Sigmoid colon (tissue), 7 donors: ENCODE measurements around the gene KCNH1. TPM values are rescaled to one million over a fixed set of nuclear protein-coding genes. Genes with fewer than 3 reads are reported as not detected.

ENCODE experiments used
- DNase-seq: peaks from one replicate; pipeline ENCODE4 v3.0.0-alpha.2; 2019
- H3K27ac ChIP-seq, 4 donors: fragments of 200-600 bp; sonication (generic); one replicate each; pipeline ENCODE4 v1.5.1; 2016 to 2019; ENCODE audit warnings: mild to moderate bottlenecking in 1 of 4
- H3K27me3 ChIP-seq, 3 donors: fragments of 200-600 bp; sonication (generic); one replicate each; pipeline ENCODE4 v1.5.1; 2019; ENCODE audit warnings: mild to moderate bottlenecking in 1 of 3
- H3K36me3 ChIP-seq, 4 donors: fragments of 200-600 bp; sonication (generic); one replicate each; pipeline ENCODE4 v1.5.1; 2016 to 2019
- H3K4me1 ChIP-seq, 4 donors: fragments of 200-600 bp; sonication (generic); one replicate each; pipeline ENCODE4 v1.5.1; 2017 to 2019
- H3K4me3 ChIP-seq, 4 donors: fragments of 200-600 bp; sonication (generic); one replicate each; pipeline ENCODE4 v1.5.1; 2017 to 2019; ENCODE audit warnings: mild to moderate bottlenecking in 2 of 4, moderate library complexity in 1 of 4
- H3K9me3 ChIP-seq, 4 donors: fragments of 200-600 bp in 3 of 4; sonication (generic) in 3 of 4; one replicate each; pipeline versions ENCODE4 v1.5.1 to v1.6.1; 2013 to 2019
- CTCF ChIP-seq, 4 experiments: fragments of 450-650 bp in 3 of 4; fragments of 200-600 bp in 1 of 4; IDR thresholded peaks; one replicate each; pipeline ENCODE4 v1.5.1; 2016 to 2019; ENCODE audit warnings: antibody characterized with exemption in 4 of 4, mild to moderate bottlenecking in 3 of 4, moderate library complexity in 2 of 4
- EP300 ChIP-seq, 4 donors: sonication (generic); formaldehyde crosslinking; IDR thresholded peaks; one replicate each; pipeline ENCODE4 v1.6.1; 2017; ENCODE audit warnings: antibody characterized with exemption in 4 of 4
- POLR2A ChIP-seq, 2 donors: fragments of 450-650 bp; IDR thresholded peaks; one replicate each; pipeline ENCODE4 v1.6.1; 2016; ENCODE audit warnings: antibody characterized with exemption in 2 of 2, mild to moderate bottlenecking in 2 of 2, moderate library complexity in 2 of 2
- POLR2AphosphoS5 ChIP-seq, 4 donors: sonication (generic); formaldehyde crosslinking; IDR thresholded peaks; one replicate each; pipeline ENCODE4 v1.6.1; 2017; ENCODE audit warnings: antibody characterized with exemption in 4 of 4
- WGBS, 2 donors: extraction: QIAGEN DNeasy Blood & Tissue Kit; methylation state at CpG; one replicate each; pipeline ENCODE4 v1.1.7; 2013; 5-methylcytosine and 5-hydroxymethylcytosine counted together
- intact Hi-C: fragments of 100-400 bp; cut with DNase I; formaldehyde crosslinking; loops from one replicate; pipeline ENCODE4 v1.15.1; 2023
- polyA plus RNA-seq, 3 donors: library from polyadenylated mRNA; stranded (reverse); fragments of 200-250 nt; gene quantifications; one replicate each; pipeline ENCODE4 v1.2.3, GENCODE V29; 2013
- total RNA-seq, 4 donors: library from RNA; depleted of rRNA; stranded (reverse); fragments of >200 nt; gene quantifications; one replicate each; pipeline ENCODE4 v1.1.0, GENCODE V29; 2016
- donor health status: healthy with polysubstance abuse.
- donor health status: Bipolar disorder and iron deficiency.
- donor health status: healthy.

The KCNH1 gene
- total and polyA plus RNA-seq, 7 donors, result 0.23 to 3.1 (median 0.55) TPM; not detected in 2

GRCh38 chr1:210883821-210884220, 250.1 kb downstream of the KCNH1 start:
- Histone ChIP-seq H3K4me1 (no peaks in the 10 kb centered on the region), H3K36me3 (no peaks in the 10 kb centered on the region), H3K27ac (no peak overlapping the region), H3K9me3 (no peaks in the 10 kb centered on the region), H3K27me3 (no peaks in the 10 kb centered on the region), H3K4me3 (no peak overlapping the region)
- WGBS, 2 donors, result 55 to 64% methylated on average over 2 of the region's 2 CpGs
- intact Hi-C loops, result no loop called here
- no peak for DNase-seq
- TF ChIP-seq POLR2A (IDR thresholded peaks at IDR 0.05) (no peak), EP300 (IDR thresholded peaks at IDR 0.05) (no peak), CTCF (IDR thresholded peaks at IDR 0.05) (no peak), POLR2AphosphoS5 (IDR thresholded peaks at IDR 0.05) (no peak)

- H3K27me3 ChIP-seq, result no peaks in the 10 kb centered on the region
- intact Hi-C loops, result no loop called here
- TF ChIP-seq POLR2AphosphoS5 (IDR thresholded peaks at IDR 0.05) (no peak), POLR2A (IDR thresholded peaks at IDR 0.05) (no peak), EP300 (IDR thresholded peaks at IDR 0.05) (no peak), CTCF (IDR thresholded peaks at IDR 0.05) (no peak)
- no peaks in the 10 kb centered on the region for H3K9me3 ChIP-seq
- H3K4me1 ChIP-seq, result no peaks in the 10 kb centered on the region
- 74 to 80% methylated on average over 8 of the region's 8 CpGs for WGBS, 2 donors
- H3K27ac ChIP-seq, result no peak overlapping the region
- H3K36me3 ChIP-seq, result no peaks in the 10 kb centered on the region
- no peak overlapping the region for H3K4me3 ChIP-seq
- DNase-seq, result no peak
Observed at GRCh38 chr1:210882414-210883221, 251.3 kb downstream of the KCNH1 start.

GRCh38 chr1:210878564-210878963, 255.4 kb downstream of the KCNH1 start:
- H3K27me3 ChIP-seq, result no peaks in the 10 kb centered on the region
- no peak for DNase-seq
- no peak overlapping the region for H3K27ac ChIP-seq
- H3K4me1 ChIP-seq, result no peaks in the 10 kb centered on the region
- no peaks in the 10 kb centered on the region for H3K36me3 ChIP-seq
- intact Hi-C loops, result no loop called here
- TF ChIP-seq CTCF (IDR thresholded peaks at IDR 0.05), result no peak
- no peak for TF ChIP-seq POLR2AphosphoS5 (IDR thresholded peaks at IDR 0.05)
- no peak for TF ChIP-seq EP300 (IDR thresholded peaks at IDR 0.05)
- no peak for TF ChIP-seq POLR2A (IDR thresholded peaks at IDR 0.05)
- no peak overlapping the region for H3K4me3 ChIP-seq
- no peaks in the 10 kb centered on the region for H3K9me3 ChIP-seq

DNA sequence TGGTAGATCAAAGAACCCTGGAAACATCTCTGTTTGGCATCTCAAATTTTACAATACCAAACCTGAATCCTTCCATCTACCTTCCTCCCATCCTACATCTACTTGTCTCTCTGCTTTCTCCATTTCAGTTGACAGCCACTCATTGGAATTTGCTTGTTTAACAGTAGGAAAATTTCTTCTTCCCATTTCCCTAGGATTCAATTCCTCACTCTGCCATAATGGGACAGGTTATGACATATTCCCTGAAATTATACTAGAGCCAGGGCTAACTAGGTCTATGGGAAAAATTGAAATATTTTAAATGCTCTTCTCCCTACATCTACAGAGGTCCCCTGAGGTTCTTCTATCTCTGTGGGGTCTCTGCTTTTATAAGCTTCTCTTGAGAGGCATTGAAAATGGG, 257.7 kb downstream of the KCNH1 start:
- no peak overlapping the region for H3K4me3 ChIP-seq
- no peak overlapping the region for H3K27ac ChIP-seq
- intact Hi-C loops, result no loop called here
- no peaks in the 10 kb centered on the region for H3K27me3 ChIP-seq
- TF ChIP-seq POLR2AphosphoS5 (IDR thresholded peaks at IDR 0.05) (no peak), EP300 (IDR thresholded peaks at IDR 0.05) (no peak), CTCF (IDR thresholded peaks at IDR 0.05) (no peak), POLR2A (IDR thresholded peaks at IDR 0.05) (no peak)
- no peaks in the 10 kb centered on the region for H3K36me3 ChIP-seq
- H3K4me1 ChIP-seq, result no peaks in the 10 kb centered on the region
- no peak for DNase-seq
- no peaks in the 10 kb centered on the region for H3K9me3 ChIP-seq

GRCh38 chr1:210866532-210866931, 267.4 kb downstream of the KCNH1 start:
- no peaks in the 10 kb centered on the region for H3K27me3 ChIP-seq
- intact Hi-C loops, result no loop called here
- DNase-seq, result no peak
- TF ChIP-seq EP300 (IDR thresholded peaks at IDR 0.05), result no peak
- no peak for TF ChIP-seq POLR2AphosphoS5 (IDR thresholded peaks at IDR 0.05)
- no peak for TF ChIP-seq CTCF (IDR thresholded peaks at IDR 0.05)
- no peak for TF ChIP-seq POLR2A (IDR thresholded peaks at IDR 0.05)
- whole genome bisulfite sequencing, 2 donors, result 79 to 84% methylated on average over 2 of the region's 2 CpGs
- H3K9me3 ChIP-seq, result peaks cover 0 to 2% (median 0%) of the 10 kb centered on the region in 4 donors
- H3K36me3 ChIP-seq, result no peaks in the 10 kb centered on the region
- H3K4me1 ChIP-seq, result no peaks in the 10 kb centered on the region
- no peak overlapping the region for H3K4me3 ChIP-seq
- no peak overlapping the region for H3K27ac ChIP-seq
